Fibroblast of skin of left biceps (primary cell): ENCODE data around the gene EIF5A.

Experiments
- DNase-seq, 2 experiments: peaks; one replicate each; pipeline ENCODE4 v3.0.0-alpha.2; 2013; ENCODE audit warnings: low read depth in 2 of 2

Gene EIF5A

GRCh38 chr17:7285679-7286078, 21.7 kb upstream of the EIF5A start:
- DNase-seq = no peak

- DNase-seq = no peak
These were observed 18.0 kb upstream of the EIF5A start for GRCh38 chr17:7289256-7290032.

DNA sequence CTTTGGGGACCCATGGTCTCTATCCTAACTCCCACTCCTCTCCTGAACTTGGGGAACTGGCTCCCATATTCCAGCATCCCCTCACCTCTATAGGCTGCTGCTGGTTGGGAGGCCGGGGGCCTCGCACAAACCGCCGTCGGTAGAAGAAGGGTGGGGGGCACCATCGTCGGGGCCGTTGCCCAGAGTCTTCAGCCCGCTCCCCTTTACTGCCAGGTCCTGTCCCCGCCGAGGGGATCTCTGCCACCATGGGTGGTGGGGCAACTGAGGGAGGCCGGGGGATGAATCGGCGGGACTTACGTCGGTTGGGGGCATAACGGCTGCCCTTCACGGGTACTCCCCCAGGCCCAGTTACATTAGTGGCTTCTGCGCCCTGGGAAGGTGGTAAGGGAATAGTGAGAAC, 17.3 kb upstream of the EIF5A start:
- DNase-seq = no peak

DNA sequence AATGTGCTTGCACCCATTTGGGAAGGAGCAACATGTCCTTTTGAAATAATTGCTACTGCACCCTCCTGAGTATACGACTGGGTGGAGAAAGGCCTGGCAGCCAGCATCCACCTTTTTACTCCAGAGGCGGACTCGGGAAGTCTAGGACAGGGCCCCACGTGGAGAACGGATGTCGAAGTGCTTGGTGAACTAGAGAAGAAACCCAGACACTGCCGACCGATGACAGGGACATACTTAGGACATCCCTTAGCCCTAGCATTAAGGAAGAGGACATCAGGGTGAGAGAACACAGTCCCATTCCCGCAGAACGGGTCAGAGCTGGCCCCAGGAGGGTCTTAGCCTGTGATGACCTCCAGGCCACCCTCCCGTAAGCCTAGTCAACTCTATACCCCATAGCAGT, 16.7 kb upstream of the EIF5A start:
- DNase-seq = no peak

GRCh38 chr17:7292194-7292593, 15.2 kb upstream of the EIF5A start:
- DNase-seq = no peak

DNA sequence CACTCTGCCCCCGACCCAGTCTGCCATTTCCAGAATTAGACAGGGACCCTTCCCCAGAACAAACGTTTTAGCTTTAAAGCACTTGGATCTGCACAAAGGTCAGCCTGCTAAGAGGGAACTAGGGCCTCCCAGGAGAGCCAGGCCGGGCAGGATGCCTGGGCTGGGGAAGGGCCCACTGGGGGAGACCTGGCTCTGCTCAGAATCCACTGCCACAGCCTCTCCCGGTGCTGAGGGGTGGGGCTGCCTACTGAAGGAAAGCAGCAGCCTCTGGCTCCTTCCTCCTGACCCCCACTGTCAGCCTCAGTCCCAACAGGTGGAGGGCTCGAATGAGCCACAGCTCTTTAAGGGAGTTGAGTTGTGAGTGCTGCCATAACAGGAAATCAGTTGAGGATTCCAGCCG, 14.7 kb upstream of the EIF5A start:
- DNase-seq = no peak

DNA sequence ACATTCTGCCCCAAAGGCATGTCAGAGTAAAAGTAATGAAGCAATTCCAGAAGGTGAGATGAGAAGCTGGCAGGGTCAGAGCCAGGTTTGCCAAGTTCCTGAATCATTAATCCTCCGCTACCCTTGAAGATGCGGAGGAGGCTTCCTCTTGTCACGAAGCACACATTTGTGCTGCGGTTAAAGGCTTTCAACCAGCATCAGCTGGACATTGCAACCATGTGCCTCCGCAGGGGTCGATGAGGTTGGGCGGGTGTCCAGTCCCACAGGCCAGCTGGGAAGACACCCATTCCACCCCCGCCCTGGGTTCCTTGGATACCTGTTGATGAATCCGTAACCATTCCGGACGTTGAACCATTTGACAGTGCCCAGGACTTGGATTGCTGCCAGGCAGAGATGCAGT, 14.3 kb upstream of the EIF5A start:
- no peak for DNase-seq

DNA sequence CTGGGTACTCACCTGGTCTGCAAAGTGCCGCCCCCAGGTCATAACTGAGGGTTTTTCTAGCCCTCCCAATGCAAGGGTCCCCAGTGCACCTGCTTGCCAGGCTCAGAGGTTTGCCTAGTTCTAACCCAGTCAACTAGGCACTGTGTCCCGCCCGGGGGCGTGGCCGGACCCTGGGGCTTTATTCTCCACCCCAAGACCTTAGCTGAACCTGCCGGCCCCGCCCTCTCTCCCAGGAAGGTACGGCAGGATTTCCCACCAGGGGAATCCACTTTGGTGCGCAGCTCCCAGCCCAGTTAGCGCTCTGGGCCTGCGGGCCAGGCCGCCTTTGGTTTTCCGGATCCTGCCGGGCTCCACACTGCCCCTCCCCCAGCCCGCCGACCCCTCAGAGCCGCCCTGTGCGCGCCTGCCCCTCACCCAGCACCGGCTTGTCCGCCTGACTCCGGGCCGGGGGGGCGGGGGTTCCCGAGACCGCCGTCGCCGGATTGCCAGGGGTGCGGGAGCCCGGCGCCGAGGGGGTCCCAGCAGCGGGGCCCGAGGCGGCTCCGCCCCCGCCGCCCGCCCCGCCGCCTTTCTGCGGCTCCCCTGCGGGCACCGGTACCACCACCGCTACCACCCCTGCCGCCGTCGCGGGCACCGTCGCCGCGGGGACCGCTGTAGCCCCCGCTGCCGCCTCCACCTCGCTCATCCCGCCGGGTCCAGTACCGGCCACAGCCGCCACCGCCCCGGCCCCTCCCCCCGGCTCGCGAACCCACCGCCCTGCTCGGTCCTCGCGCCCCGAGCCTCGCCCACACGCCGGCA, 13.4 kb upstream of the EIF5A start:
- DNase-seq = no peak

GRCh38 chr17:7294614-7295153, 12.7 kb upstream of the EIF5A start, which contains the start of gene YBX2:
Gene YBX2, minus strand, starts transcription at chr17:7294639. Its CDS starts 139 bp downstream, at chr17:7294500.
- DNase-seq = no peak

DNA sequence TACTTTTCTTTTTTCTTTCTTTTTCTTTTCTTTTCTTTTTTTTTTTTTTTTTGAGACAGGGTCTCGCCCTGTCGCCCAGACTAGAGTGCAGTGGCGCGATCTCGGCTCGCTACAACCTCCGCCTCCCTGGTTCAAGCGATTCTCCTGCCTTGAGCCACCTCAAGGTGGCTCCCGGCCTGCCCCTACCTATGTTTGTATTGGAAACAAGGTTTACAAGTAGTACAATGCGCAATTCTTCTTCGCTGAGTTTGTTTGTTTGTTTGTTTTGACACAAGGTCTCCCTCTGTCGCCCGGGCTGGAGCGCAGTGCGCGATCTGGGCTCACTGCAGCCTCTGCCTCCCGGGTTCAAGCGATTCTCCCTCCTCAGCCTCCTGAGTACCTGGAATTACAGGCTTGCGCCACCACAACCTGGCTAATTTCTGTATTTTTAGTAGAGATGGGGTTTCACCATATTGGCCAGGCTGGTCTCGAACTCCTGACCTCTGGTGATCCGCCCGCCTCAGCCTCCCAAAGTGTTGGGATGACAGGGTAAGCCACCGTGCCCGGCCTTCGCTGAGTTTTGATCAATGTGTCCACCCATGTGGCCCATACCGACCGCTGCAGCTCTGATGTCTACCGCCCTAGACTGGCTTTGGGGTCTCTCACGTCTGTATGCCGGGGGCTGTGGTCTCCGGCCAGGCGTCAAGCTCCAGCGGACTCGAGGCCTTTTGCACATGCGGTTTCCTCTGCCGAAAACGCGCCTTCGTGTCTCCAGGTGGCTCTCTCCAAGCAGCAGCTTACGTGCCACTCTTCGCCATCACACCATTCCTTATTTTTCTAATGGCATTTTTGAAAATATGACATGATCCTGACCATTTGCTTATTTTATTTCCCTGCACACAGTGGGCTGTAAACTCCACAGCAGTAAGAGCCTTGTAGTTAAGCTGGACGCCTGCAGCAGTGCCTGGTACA, 11.9 kb upstream of the EIF5A start:
- no peak for DNase-seq

DNA sequence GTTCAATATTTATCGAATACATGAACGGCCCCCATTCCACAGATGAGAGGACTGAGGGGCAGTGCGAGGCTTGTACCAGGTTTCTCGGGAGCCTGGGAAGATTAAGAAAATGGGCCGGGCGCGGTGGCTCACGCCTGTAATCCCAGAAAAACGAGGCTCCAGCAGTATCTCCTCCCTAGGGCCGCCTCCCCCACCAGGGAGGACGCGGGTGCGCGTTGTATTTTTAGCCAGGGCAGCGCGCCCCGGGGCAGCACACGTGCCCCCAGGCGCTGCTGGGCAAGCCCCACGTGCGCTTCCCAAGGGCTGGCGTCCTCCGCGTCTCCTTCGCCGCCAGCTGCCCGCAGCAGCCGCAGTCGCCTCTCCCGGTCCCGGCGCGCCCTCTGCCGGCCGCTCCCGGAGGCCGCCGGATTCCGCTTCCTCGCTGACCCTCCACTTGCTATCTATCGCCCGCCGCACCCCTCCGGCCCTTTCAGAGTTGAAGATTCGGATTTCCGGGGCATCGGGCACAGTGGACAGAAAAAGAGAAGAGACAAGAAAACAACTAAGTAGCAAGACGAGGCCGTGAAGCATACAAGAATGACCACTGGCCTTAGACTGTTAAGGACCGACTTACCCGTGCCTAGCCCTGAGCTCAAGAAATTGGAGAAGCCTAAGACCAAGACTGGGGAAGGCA, 11.1 kb upstream of the EIF5A start:
- DNase-seq = peak in 1 of 2 experiments; percentile 36

- no peak for DNase-seq
These were observed 3.2 kb upstream of the EIF5A start for GRCh38 chr17:7304179-7304578.

- DNase-seq = no peak
These were observed 527 bp downstream of the EIF5A start for GRCh38 chr17:7307686-7308624.

DNA sequence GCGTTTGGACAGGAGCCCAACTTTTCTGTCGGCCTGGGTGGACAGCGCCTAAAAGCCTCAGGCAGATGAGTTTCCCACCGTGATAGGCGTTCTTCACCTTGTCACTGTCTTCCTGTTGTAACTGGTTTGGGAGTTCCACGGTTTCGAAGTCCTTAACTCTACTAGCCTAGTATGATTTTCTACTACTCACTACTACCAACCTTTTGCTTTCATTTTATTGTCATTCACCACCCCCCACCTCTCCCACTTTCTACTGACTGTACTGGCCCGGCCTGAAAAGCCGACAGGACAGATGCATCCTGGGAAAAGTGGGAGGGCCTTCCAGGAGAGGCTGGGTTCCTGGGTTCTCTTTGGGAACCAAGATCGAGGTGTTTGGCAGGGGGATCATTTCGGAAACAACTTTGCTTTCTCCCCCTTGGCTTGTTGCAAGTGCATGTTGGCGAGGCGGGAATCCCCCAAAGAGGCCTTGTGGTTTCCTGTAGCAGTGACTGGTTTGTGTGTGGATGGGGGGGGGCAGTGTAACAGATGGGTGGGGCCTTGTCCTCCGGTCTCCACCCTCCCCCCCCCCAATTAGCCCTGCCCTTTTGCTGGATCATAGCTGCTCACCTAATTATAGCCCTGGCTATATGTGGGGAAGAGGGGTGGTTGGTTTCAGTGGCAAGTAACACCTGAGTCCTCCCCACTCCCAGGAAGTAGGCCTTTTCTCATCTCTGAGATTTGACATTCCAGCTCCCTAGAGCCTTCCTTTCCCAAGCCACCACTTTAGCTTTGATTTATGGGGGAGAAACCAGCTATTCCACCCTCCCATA, 1.4 kb downstream of the EIF5A start:
- DNase-seq = peak; percentile 36 to 44

GRCh38 chr17:7309628-7310027, 2.2 kb downstream of the EIF5A start:
- DNase-seq = no peak

DNA sequence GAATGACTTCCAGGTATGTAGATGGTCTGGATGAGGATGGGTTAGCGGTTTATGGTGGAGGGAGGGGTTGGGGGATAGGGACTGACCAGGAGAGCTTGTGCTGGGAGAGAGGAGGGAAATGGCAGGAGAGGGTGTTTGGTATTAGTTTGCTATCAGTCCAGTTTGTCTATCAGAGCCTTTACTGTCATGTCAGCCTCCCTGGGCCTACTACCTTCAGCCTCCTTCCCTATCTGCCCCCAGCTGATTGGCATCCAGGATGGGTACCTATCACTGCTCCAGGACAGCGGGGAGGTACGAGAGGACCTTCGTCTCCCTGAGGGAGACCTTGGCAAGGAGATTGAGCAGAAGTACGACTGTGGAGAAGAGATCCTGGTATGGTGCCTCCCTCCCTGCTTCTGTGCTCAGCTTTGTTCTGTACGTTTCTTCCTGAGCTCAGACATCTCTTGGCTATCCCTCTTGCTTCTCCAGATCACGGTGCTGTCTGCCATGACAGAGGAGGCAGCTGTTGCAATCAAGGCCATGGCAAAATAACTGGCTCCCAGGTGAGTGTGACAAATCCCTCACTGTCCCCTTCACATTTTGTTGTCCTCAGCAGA, 3.8 kb downstream of the EIF5A start:
- no peak for DNase-seq

GRCh38 chr17:7312432-7313087, 5.1 kb downstream of the EIF5A start:
- DNase-seq = no peak
